ENCODE measurements around the gene DNAH14. TPM values are rescaled to one million over a fixed set of nuclear protein-coding genes. Genes with fewer than 3 reads are reported as not detected.
"Not testable (repeated sequence)": the region's sequence is repeated elsewhere in the genome, so short reads cannot be mapped to it uniquely, and the experiment has no call there.

Gene DNAH14
- total RNA-seq, 2 donors from 2014 or later = 16.9 to 33.3 TPM

GRCh38 chr1:225380691-225381090, 451.2 kb downstream of the DNAH14 start:
- intact Hi-C loops (cut with DNase I) = no loop called here
- TF ChIP-seq POLR2A (IDR thresholded peaks at IDR 0.05) (no peak), CTCF (IDR thresholded peaks at IDR 0.05) (no peak)
- Histone ChIP-seq H3K4me1 (peaks cover 6% of the 10 kb centered on the region), H3K27ac (no peak overlapping the region), H3K27me3 (no peaks in the 10 kb centered on the region), H3K4me3 (no peak overlapping the region), H3K9me3 (no peaks in the 10 kb centered on the region), H3K36me3 (replicated peaks in 1 of 2; ENCODE audit: insufficient read depth in 1 of 2, low read depth in 2 of 2) (no peaks in the 10 kb centered on the region)
- no peak for DNase-seq
- 63 to 79% methylated on average over 1 of the region's 1 CpG for WGBS, 2 donors
- no peak for ATAC-seq

- DNase-seq; H3K4me1 ChIP-seq; intact Hi-C loops (cut with DNase I); H3K27me3 ChIP-seq; ATAC-seq; H3K4me3 ChIP-seq; H3K9me3 ChIP-seq; H3K36me3 ChIP-seq (replicated peaks in 1 of 2; ENCODE audit: insufficient read depth in 1 of 2, low read depth in 2 of 2); H3K27ac ChIP-seq: not testable (repeated sequence)
- WGBS, 2 donors = 94 to 100% methylated on average over 3 of the region's 3 CpGs
Measured at GRCh38 chr1:225386860-225387259, 457.4 kb downstream of the DNAH14 start.

GRCh38 chr1:225388372-225388771, 458.9 kb downstream of the DNAH14 start:
- WGBS, 2 donors = 67 to 81% methylated on average over 4 of the region's 4 CpGs
- ATAC-seq = no peak
- intact Hi-C loops (cut with DNase I) = no loop called here

GRCh38 chr1:225389843-225390242, 460.4 kb downstream of the DNAH14 start:
- DNase-seq = no peak

More at GRCh38 chr1:225388372-225388771, 458.9 kb downstream of the DNAH14 start:
- TF ChIP-seq POLR2A (IDR thresholded peaks at IDR 0.05) = no peak
- no peak for TF ChIP-seq CTCF (IDR thresholded peaks at IDR 0.05)
- Histone ChIP-seq H3K36me3 (replicated peaks in 1 of 2; ENCODE audit: insufficient read depth in 1 of 2, low read depth in 2 of 2) (no peaks in the 10 kb centered on the region), H3K4me3 (no peak overlapping the region), H3K27me3 (no peaks in the 10 kb centered on the region), H3K9me3 (no peaks in the 10 kb centered on the region), H3K4me1 (no peaks in the 10 kb centered on the region), H3K27ac (no peak overlapping the region)
- no peak for DNase-seq

GRCh38 chr1:225396357-225396756, 466.9 kb downstream of the DNAH14 start:
- ATAC-seq (no peak), DNase-seq (no peak)
- Histone ChIP-seq H3K9me3 (no peaks in the 10 kb centered on the region), H3K27me3 (no peaks in the 10 kb centered on the region), H3K36me3 (replicated peaks in 1 of 2; ENCODE audit: insufficient read depth in 1 of 2, low read depth in 2 of 2) (peaks cover 0 to under 1% of the 10 kb centered on the region in 2 donors), H3K4me1 (no peaks in the 10 kb centered on the region), H3K4me3 (no peak overlapping the region), H3K27ac (no peak overlapping the region)
- 88 to 93% methylated on average over 2 of the region's 2 CpGs for WGBS, 2 donors
- no peak for TF ChIP-seq CTCF (IDR thresholded peaks at IDR 0.05)
- no peak for TF ChIP-seq POLR2A (IDR thresholded peaks at IDR 0.05)
- intact Hi-C loops (cut with DNase I) = no loop called here

More at GRCh38 chr1:225389843-225390242, 460.4 kb downstream of the DNAH14 start:
- ATAC-seq = no peak
- Histone ChIP-seq H3K36me3 (replicated peaks in 1 of 2; ENCODE audit: insufficient read depth in 1 of 2, low read depth in 2 of 2) (no peaks in the 10 kb centered on the region), H3K9me3 (no peaks in the 10 kb centered on the region), H3K4me1 (no peaks in the 10 kb centered on the region), H3K27me3 (no peaks in the 10 kb centered on the region), H3K27ac (no peak overlapping the region), H3K4me3 (no peak overlapping the region)
- intact Hi-C loops (cut with DNase I) = no loop called here
- no peak for TF ChIP-seq CTCF (IDR thresholded peaks at IDR 0.05)
- TF ChIP-seq POLR2A (IDR thresholded peaks at IDR 0.05) = no peak
- WGBS, 2 donors = 90 to 92% methylated on average over 4 of the region's 4 CpGs

Data from body of pancreas (tissue), 4 donors.